ENCODE data around the gene PPFIA1. TPM values are rescaled to one million over a fixed set of nuclear protein-coding genes. Genes with fewer than 3 reads are reported as not detected.
A peak's percentile ranks its signal among the peaks of the same experiment; 100 is the strongest.
"Not testable (repeated sequence)": the region's sequence is repeated elsewhere in the genome, so short reads cannot be mapped to it uniquely, and the experiment has no call there.

Gene PPFIA1
- total RNA-seq, 6 experiments from 2014 or later: 29.4 to 40.0 (median 32.7) TPM

GRCh38 chr11:70331320-70331843 is 60.9 kb downstream of the PPFIA1 start:
- Mint-ChIP-seq H3K4me1 (ENCODE audit: low read depth) (peaks cover 13% of the 10 kb centered on the region), H3K36me3 (ENCODE audit: low read depth) (peaks cover 58% of the 10 kb centered on the region)
- not testable (repeated sequence) for H3K4me3 Mint-ChIP-seq; DNase-seq; H3K27ac Mint-ChIP-seq; H3K9me3 Mint-ChIP-seq; H3K27me3 Mint-ChIP-seq (ENCODE audit: insufficient read depth)
- TF ChIP-seq, protein P1, sequence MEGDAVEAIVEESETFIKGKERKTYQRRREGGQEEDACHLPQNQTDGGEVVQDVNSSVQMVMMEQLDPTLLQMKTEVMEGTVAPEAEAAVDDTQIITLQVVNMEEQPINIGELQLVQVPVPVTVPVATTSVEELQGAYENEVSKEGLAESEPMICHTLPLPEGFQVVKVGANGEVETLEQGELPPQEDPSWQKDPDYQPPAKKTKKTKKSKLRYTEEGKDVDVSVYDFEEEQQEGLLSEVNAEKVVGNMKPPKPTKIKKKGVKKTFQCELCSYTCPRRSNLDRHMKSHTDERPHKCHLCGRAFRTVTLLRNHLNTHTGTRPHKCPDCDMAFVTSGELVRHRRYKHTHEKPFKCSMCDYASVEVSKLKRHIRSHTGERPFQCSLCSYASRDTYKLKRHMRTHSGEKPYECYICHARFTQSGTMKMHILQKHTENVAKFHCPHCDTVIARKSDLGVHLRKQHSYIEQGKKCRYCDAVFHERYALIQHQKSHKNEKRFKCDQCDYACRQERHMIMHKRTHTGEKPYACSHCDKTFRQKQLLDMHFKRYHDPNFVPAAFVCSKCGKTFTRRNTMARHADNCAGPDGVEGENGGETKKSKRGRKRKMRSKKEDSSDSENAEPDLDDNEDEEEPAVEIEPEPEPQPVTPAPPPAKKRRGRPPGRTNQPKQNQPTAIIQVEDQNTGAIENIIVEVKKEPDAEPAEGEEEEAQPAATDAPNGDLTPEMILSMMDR (IDR thresholded peaks at IDR 0.05): peak; percentile 62

DNA sequence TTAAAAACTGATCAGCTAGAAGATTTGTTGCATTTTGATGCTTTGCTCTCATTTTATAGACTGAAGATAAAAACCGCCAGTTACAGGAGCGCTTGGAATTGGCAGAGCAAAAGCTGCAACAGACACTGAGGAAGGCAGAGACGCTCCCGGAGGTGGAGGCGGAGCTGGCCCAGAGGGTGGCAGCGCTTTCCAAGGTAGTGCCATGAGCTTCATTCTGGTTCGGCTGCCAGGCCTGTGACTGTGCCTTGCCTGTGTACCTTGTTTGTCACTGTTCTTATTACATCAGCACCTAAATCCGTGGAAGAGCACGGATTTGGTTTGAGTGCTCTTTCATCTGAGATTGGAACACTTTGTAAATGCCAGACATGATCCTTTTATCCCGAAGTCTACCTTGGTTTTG is 61.4 kb downstream of the PPFIA1 start:
- TF ChIP-seq, protein P1 (IDR thresholded peaks at IDR 0.05): no peak
- no peak for DNase-seq
- Mint-ChIP-seq H3K27ac (no peak overlapping the region), H3K4me3 (no peak overlapping the region), H3K4me1 (ENCODE audit: low read depth) (peaks cover 8% of the 10 kb centered on the region; the same call in 1 of the 2 replicates), H3K27me3 (ENCODE audit: insufficient read depth) (no peaks in the 10 kb centered on the region; the same call in 1 of the 2 replicates), H3K9me3 (no peaks in the 10 kb centered on the region), H3K36me3 (ENCODE audit: low read depth) (peaks cover 53% of the 10 kb centered on the region)

DNA sequence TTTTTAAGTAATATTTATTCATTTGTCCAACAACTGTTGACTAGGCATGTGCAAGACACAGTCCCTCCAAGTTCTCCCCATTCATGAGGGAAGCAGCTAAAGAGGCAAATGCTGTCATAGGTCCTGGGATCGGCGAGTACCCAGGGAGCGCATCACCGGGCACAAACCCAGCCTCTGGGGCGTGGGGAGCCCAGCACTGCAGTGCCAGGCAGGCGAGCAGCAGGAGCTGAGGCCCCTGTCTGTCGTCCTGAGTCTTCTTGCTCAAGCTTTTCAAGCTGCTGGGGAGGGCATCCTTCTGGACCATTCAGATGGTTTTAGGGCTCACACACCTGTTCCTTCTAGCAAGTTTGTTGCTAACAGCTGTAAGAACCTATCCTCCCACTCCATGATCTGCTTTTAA is 62.1 kb downstream of the PPFIA1 start:
- Mint-ChIP-seq H3K36me3 (ENCODE audit: low read depth) (peaks cover 48% of the 10 kb centered on the region), H3K27me3 (ENCODE audit: insufficient read depth) (no peaks in the 10 kb centered on the region; the same call in 1 of the 2 replicates), H3K4me3 (no peak overlapping the region), H3K9me3 (no peaks in the 10 kb centered on the region), H3K4me1 (ENCODE audit: low read depth) (peaks cover 8% of the 10 kb centered on the region; the same call in 1 of the 2 replicates), H3K27ac (no peak overlapping the region)
- no peak for DNase-seq
- TF ChIP-seq, protein P1 (IDR thresholded peaks at IDR 0.05): no peak

GRCh38 chr11:70333261-70333660 is 62.8 kb downstream of the PPFIA1 start:
- no peak for DNase-seq
- Mint-ChIP-seq H3K4me1 (ENCODE audit: low read depth) (peaks cover 8% of the 10 kb centered on the region; the same call in 1 of the 2 replicates), H3K36me3 (ENCODE audit: low read depth) (peaks cover 44% of the 10 kb centered on the region), H3K27me3 (ENCODE audit: insufficient read depth) (no peaks in the 10 kb centered on the region; the same call in 1 of the 2 replicates), H3K9me3 (no peaks in the 10 kb centered on the region), H3K27ac (peak overlapping the region; percentile 3; the same call in 1 of the 2 replicates), H3K4me3 (no peak overlapping the region)
- TF ChIP-seq, protein P1 (IDR thresholded peaks at IDR 0.05): no peak

DNA sequence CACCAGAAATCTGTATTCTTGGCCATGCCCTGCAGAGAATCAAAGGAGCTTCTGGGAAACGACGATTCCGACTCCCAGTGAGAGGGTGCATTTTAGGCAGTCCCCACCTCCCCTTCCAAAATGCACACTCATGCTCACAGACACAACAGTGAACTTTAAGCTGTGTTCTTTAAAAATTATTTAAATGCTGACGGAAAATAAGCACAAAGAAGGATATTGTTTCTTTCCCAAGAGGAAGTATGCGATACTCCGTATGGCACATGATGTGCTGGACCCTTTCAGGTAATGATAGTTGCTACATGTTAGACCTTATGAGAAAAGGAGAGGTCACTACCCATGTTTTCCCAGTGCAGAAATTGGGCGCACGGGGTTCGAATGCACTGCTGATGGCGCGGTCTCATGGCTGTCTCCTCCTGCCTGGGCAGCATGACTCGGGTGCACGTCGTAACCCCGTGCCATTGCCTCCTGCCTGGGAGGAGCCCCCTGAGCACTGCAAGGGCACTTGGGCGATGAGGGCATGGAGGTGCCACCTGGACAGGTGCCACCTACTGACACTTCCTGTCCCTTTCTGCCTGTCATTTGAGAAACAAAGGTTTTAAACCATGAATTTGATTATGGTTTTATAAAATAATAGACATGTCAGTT is 64.0 kb downstream of the PPFIA1 start:
- Mint-ChIP-seq H3K36me3 (ENCODE audit: low read depth) (peaks cover 45% of the 10 kb centered on the region), H3K27me3 (ENCODE audit: insufficient read depth) (no peaks in the 10 kb centered on the region; the same call in 1 of the 2 replicates), H3K9me3 (no peaks in the 10 kb centered on the region), H3K4me1 (ENCODE audit: low read depth) (peaks cover 8% of the 10 kb centered on the region; the same call in 1 of the 2 replicates), H3K4me3 (no peak overlapping the region), H3K27ac (no peak overlapping the region; the same call in 1 of the 2 replicates)
- TF ChIP-seq, protein P1 (IDR thresholded peaks at IDR 0.05): no peak
- no peak for DNase-seq
